T-helper 1 cell treated with Interleukin-12 subunit alpha and Interleukin-12 subunit beta and Interleukin-4 antibody, amounts not matched to agents 30 μg/mL and 1 μg/mL, for 36 hours (primary cell): ENCODE results near the gene RDH12.

ENCODE experiments used
- H3K27ac Mint-ChIP-seq: one replicate; pipeline ENCODE4 v1.8.0; 2021; ENCODE audit warnings: mild to moderate bottlenecking, mixed read lengths
- H3K27me3 Mint-ChIP-seq: one replicate; pipeline ENCODE4 v1.8.0; 2021; ENCODE audit warnings: low read depth, mixed read lengths
- H3K36me3 Mint-ChIP-seq: one replicate; pipeline ENCODE4 v1.8.0; 2021; ENCODE audit warnings: low read depth, mixed read lengths
- H3K4me1 Mint-ChIP-seq: one replicate; pipeline ENCODE4 v1.8.0; 2021; ENCODE audit warnings: low read depth, mixed read lengths
- H3K4me3 Mint-ChIP-seq: one replicate; pipeline ENCODE4 v1.8.0; 2021; ENCODE audit warnings: mild to moderate bottlenecking, moderate library complexity, mixed read lengths
- H3K9me3 Mint-ChIP-seq: one replicate; pipeline ENCODE4 v1.8.0; 2021; ENCODE audit warnings: mixed read lengths

RDH12 gene

GRCh38 chr14:67721875-67722274 lies 20.2 kb downstream of the RDH12 start:
- Mint-ChIP-seq H3K9me3 (no peaks in the 10 kb centered on the region), H3K27me3 (peaks cover 34% of the 10 kb centered on the region)

DNA sequence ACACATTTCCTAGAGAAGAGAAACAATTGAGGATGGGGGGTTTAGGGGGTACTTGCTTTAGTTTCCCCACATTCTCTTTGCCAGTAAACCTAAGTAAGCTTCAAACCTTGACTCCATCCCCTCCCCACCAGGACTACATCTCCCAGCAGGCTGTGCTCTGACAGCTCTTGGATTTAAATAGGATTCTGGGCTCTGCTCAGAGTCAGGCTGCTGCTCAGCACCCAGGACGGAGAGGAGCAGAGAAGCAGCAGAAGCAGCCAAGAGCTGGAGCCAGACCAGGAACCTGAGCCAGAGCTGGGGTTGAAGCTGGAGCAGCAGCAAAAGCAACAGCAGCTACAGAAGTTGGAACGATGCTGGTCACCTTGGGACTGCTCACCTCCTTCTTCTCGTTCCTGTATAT lies 20.6 kb downstream of the RDH12 start:
- Mint-ChIP-seq H3K27me3 (peaks cover 34% of the 10 kb centered on the region), H3K27ac (no peak overlapping the region)

More at GRCh38 chr14:67721875-67722274, 20.2 kb downstream of the RDH12 start:
- Mint-ChIP-seq H3K36me3 (no peaks in the 10 kb centered on the region), H3K4me3 (no peak overlapping the region), H3K27ac (no peak overlapping the region), H3K4me1 (peaks cover 5% of the 10 kb centered on the region)

DNA sequence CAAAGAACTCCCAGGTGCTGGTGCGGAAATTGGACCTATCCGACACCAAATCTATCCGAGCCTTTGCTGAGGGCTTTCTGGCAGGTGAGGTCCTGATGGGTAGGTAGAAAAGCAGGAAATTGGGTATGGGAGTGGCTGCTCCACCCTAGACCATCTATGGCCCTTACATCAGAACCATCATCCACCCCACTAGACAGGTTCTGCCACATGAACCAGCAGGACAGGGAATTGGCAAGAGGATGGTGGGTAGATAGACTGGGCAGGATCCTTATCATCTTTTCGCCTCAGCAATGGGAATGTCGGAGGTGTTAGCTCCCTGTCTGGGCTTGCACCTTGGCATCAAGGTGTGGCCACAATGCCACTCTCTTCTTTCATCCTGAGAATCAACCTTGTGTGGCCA lies 23.5 kb downstream of the RDH12 start:
- H3K9me3 Mint-ChIP-seq = no peaks in the 10 kb centered on the region
- H3K27me3 Mint-ChIP-seq = peaks cover 29% of the 10 kb centered on the region
- no peak overlapping the region for H3K4me3 Mint-ChIP-seq
- no peaks in the 10 kb centered on the region for H3K36me3 Mint-ChIP-seq
- H3K4me1 Mint-ChIP-seq = peaks cover 5% of the 10 kb centered on the region
- H3K27ac Mint-ChIP-seq = no peak overlapping the region

More for the DNA sequence above, 20.6 kb downstream of the RDH12 start:
- no peaks in the 10 kb centered on the region for H3K36me3 Mint-ChIP-seq
- H3K4me1 Mint-ChIP-seq = peaks cover 5% of the 10 kb centered on the region
- no peaks in the 10 kb centered on the region for H3K9me3 Mint-ChIP-seq
- H3K4me3 Mint-ChIP-seq = no peak overlapping the region

DNA sequence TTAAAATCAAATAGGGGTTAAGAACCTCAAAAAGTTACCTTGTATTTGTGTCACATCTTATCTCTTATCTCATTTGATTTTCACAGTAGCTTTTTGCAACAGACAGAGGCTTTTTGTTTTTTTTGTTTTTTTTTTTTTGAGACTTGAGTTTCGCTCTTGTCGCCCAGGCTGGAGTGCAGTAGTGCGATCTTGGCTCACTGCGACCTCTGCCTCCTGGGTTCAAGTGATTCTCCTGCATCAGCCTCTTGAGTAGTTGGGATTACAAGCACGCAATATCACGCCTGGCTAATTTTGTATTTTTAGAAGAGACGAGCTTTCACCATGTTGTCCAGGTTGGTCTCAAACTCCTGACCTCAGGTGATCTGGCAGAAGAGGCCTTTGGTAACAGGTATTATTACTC lies 25.7 kb downstream of the RDH12 start:
- Mint-ChIP-seq H3K4me3 (no peak overlapping the region), H3K9me3 (no peaks in the 10 kb centered on the region), H3K27ac (no peak overlapping the region), H3K36me3 (no peaks in the 10 kb centered on the region), H3K4me1 (peaks cover 5% of the 10 kb centered on the region), H3K27me3 (peaks cover 15% of the 10 kb centered on the region)

DNA sequence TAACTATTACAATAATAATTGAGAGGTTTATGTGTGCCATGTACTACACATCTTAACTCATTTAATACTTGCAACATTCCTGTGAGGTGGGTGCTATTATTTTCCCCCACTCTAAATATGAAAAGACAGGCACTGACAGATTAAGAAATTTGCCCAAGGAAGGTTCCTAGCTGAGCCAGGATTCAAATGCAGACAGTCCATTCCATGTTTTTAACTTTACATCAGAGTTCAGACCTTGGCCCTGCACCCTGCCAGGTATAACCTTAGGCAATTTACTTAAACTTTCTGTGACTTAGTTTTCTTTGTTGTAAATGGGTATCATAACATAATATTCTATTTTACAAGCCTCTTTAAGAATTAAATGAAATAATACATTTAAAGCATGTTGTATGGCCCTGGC lies 26.6 kb downstream of the RDH12 start:
- Mint-ChIP-seq H3K36me3 (no peaks in the 10 kb centered on the region), H3K27ac (no peak overlapping the region), H3K4me1 (no peaks in the 10 kb centered on the region)

GRCh38 chr14:67729072-67729885 lies 27.6 kb downstream of the RDH12 start:
- Mint-ChIP-seq H3K9me3 (no peaks in the 10 kb centered on the region), H3K4me3 (no peak overlapping the region), H3K4me1 (no peaks in the 10 kb centered on the region), H3K27me3 (peaks cover 4% of the 10 kb centered on the region), H3K27ac (no peak overlapping the region), H3K36me3 (no peaks in the 10 kb centered on the region)

More for the DNA sequence above, 26.6 kb downstream of the RDH12 start:
- Mint-ChIP-seq H3K27me3 (peaks cover 7% of the 10 kb centered on the region), H3K4me3 (no peak overlapping the region), H3K9me3 (no peaks in the 10 kb centered on the region)

DNA sequence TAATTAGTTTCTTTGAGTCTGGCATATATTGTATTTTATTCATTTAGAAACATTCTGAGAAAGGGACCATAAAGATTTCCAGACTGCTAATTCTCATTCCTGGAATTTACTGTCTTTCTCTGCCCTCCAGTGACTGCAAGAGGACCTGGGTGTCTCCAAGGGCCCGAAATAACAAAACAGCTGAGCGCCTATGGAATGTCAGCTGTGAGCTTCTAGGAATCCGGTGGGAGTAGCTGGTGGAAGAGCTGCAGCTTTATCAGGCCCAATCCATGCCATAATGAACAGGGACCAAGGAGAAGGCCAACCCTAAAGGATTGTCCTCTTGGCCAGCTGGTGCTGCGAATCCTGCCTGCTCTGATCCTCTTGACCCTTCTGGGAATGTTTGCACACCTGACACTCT lies 31.9 kb downstream of the RDH12 start:
- Mint-ChIP-seq H3K4me3 (no peak overlapping the region), H3K27me3 (peaks cover 4% of the 10 kb centered on the region), H3K9me3 (no peaks in the 10 kb centered on the region), H3K27ac (no peak overlapping the region), H3K4me1 (no peaks in the 10 kb centered on the region), H3K36me3 (no peaks in the 10 kb centered on the region)

DNA sequence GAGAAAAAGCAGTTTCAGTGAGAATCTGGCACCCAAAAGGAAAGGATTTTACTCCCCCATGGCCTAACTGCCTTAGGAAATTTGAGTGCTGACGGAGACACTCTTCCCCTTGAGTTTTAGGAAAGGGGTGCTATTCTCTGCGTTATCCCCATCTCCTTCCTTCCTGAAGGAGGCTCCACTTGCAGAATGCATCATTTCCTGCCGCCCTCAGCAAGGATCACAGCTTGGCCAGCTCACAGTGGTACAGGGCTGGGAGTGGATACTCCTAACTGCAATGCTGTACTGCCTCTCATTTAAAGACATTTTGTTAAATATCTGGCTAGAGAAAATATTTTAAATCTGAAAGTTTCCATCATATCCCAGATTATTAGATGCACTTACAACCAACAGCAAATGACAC lies 33.0 kb downstream of the RDH12 start:
- Mint-ChIP-seq H3K27ac (no peak overlapping the region), H3K4me1 (no peaks in the 10 kb centered on the region), H3K36me3 (no peaks in the 10 kb centered on the region), H3K9me3 (no peaks in the 10 kb centered on the region), H3K4me3 (no peak overlapping the region), H3K27me3 (peaks cover 4% of the 10 kb centered on the region)

GRCh38 chr14:67735336-67736147 lies 33.9 kb downstream of the RDH12 start:
- H3K36me3 Mint-ChIP-seq = no peaks in the 10 kb centered on the region
- peaks cover 4% of the 10 kb centered on the region for H3K27me3 Mint-ChIP-seq
- H3K27ac Mint-ChIP-seq = no peak overlapping the region
- no peak overlapping the region for H3K4me3 Mint-ChIP-seq
- no peaks in the 10 kb centered on the region for H3K4me1 Mint-ChIP-seq
- H3K9me3 Mint-ChIP-seq = no peaks in the 10 kb centered on the region

- H3K27me3 Mint-ChIP-seq = peaks cover 4% of the 10 kb centered on the region
- H3K27ac Mint-ChIP-seq = no peak overlapping the region
- H3K36me3 Mint-ChIP-seq = no peaks in the 10 kb centered on the region
- H3K4me1 Mint-ChIP-seq = no peaks in the 10 kb centered on the region
- H3K9me3 Mint-ChIP-seq = no peaks in the 10 kb centered on the region
- H3K4me3 Mint-ChIP-seq = no peak overlapping the region
Measured at GRCh38 chr14:67736771-67737170, 35.1 kb downstream of the RDH12 start.

DNA sequence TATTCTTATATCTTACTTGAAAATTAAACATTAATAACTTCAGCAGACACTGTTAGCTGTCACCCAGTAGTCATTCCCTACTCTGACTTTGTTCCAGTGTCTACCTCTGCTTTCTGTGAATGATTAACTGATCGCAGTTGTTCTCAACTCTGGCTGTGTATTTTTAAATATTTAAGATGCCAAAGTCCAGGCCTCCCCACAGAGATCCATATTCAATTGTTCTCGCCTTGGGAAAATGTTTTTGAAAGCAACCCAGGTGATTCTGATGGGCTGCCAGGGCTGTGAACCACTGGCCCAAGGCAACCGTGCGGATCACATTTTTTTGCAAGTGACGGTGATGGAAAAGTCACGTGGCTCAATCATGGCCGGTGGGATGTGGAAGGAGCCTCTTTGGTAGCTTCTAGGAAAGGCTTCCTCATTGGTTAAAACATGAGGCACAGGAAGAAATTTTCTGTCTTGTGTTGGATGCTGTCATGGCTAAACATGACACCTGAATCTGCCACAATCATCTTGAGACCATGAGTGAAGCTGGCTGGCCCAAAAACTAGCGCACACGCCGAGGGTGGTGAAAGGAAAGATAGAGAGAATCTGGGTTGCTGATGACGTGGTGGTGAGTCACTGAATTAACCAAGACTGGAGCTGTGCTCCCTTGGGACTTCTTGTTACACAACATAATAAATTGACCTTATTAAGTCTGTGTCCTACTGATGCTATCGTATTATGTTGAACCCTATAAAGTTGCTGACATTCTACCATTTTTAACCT lies 37.2 kb downstream of the RDH12 start:
- Mint-ChIP-seq H3K4me1 (no peaks in the 10 kb centered on the region), H3K9me3 (no peaks in the 10 kb centered on the region), H3K27ac (no peak overlapping the region), H3K27me3 (peaks cover 4% of the 10 kb centered on the region), H3K4me3 (no peak overlapping the region), H3K36me3 (no peaks in the 10 kb centered on the region)

- peaks cover 9% of the 10 kb centered on the region for H3K4me1 Mint-ChIP-seq
- no peaks in the 10 kb centered on the region for H3K27me3 Mint-ChIP-seq
- no peaks in the 10 kb centered on the region for H3K9me3 Mint-ChIP-seq
- peaks cover 7% of the 10 kb centered on the region for H3K36me3 Mint-ChIP-seq
- H3K27ac Mint-ChIP-seq = no peak overlapping the region
- no peak overlapping the region for H3K4me3 Mint-ChIP-seq
Measured at GRCh38 chr14:67744046-67744445, 42.4 kb downstream of the RDH12 start.

DNA sequence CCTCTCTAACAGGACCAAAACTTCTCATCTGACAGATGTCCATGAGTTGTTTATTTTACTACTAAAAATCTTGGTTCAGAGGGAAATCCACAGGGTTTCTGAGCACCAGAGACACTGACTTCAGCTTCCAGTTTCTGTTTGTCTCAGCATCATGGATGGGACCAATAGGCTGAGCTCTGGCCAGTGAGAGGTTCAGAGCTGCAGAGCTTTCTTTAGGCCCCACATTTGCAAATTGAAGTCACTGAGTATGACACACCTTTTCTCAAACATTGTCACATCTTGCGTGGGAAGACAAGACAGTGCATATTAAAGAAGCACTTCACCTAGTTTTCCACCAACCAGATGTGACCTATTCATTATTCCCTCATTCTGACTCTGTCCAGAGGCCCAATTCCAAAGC lies 45.2 kb downstream of the RDH12 start:
- Mint-ChIP-seq H3K36me3 (peaks cover 22% of the 10 kb centered on the region), H3K27ac (no peak overlapping the region), H3K9me3 (no peaks in the 10 kb centered on the region), H3K4me3 (no peak overlapping the region), H3K4me1 (peaks cover 9% of the 10 kb centered on the region), H3K27me3 (no peaks in the 10 kb centered on the region)

DNA sequence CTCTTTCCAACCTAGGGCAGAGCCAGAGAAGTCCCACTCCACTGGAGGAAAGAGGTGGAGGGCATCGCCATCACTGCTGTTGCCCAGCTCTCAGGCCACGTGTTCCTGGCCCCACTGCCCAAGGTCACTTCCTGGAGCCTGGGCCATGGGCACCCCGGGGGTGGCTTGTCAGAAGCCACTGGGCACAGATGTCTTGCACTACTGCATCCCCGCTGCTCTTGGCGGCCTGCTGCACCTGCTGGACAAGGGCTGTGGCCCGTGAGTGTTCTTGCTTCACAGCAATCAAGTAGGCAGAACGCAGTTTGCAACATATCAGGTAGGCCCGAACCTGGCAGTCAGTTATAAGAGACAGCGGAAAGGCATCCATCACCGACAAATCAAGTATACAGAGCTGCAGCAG lies 46.6 kb downstream of the RDH12 start:
- no peaks in the 10 kb centered on the region for H3K9me3 Mint-ChIP-seq
- H3K4me3 Mint-ChIP-seq = no peak overlapping the region
- H3K36me3 Mint-ChIP-seq = peaks cover 28% of the 10 kb centered on the region
- H3K27ac Mint-ChIP-seq = no peak overlapping the region
- no peaks in the 10 kb centered on the region for H3K27me3 Mint-ChIP-seq
- peaks cover 9% of the 10 kb centered on the region for H3K4me1 Mint-ChIP-seq
